ENCODE measurements around the gene LITAFD. TPM values are rescaled to one million over a fixed set of nuclear protein-coding genes. Genes with fewer than 3 reads are reported as not detected.

The LITAFD gene
- total and polyA plus RNA-seq, 9 of the 15 experiments (the other 6 are each of a cell fraction or from before 2014, with no cell fraction given), result not detected

DNA sequence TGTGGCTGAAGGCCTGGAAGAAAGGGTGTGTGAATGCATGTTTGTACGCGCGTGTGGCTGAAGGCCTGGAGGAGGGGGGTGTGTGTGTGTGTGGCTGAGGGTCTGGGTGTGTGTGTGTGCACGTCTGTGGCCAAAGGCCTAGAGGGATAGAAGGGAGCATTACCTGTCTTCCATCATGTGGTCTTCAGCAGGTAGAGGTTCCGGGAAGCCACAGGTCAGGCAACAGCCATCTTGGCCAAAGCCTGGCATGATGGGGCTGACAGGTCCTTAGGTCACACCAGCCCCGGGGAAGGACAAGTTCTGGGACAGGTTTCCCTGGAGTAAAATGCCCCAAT, 5.2 kb downstream of the LITAFD start:
- H3K9ac ChIP-seq (ENCODE audit: insufficient read depth in 1 of 2, low read depth in 2 of 2, low read length in 2 of 2), result no peak overlapping the region
- ChIA-PET CTCF (ENCODE audit: low intra/inter-chr PET ratio) (no interaction called here), POLR2A (interaction anchor here (0.7 kb wide), 1 partner anchor 47 kb away, joined by 3 read pairs; no protein-coding TSS in a partner anchor)
- no peaks in the 10 kb centered on the region for H3K79me2 ChIP-seq (ENCODE audit: control insufficient read depth, insufficient read depth, low read length)
- no peak overlapping the region for H3K27ac ChIP-seq (ENCODE audit: extremely low read depth, low read depth, low read length)
- intact Hi-C loops (cut with micrococcal nuclease) (no loop called here), in situ Hi-C loops (cut with MboI) (no loop called here)
- no peak for FAIRE-seq
- H2AFZ ChIP-seq (ENCODE audit: low read depth, low read length), result no peak overlapping the region
- H3K36me3 ChIP-seq (ENCODE audit: control insufficient read depth, insufficient read depth, low read length), result peaks cover 31% of the 10 kb centered on the region; the same call in 2 of the 3 replicates
- WGBS (ENCODE audit: insufficient coverage, low coverage, missing lambda C conversion rate), result 74% methylated on average over 6 of the region's 6 CpGs
- H3K27me3 ChIP-seq (ENCODE audit: control insufficient read depth in 2 of 2, insufficient read depth in 2 of 2, low read length in 2 of 2), result no peaks in the 10 kb centered on the region
- peaks cover 6 to 43% of the 10 kb centered on the region in 2 experiments; a peak in 4 of 5 replicates for H3K4me1 ChIP-seq (replicated peaks in 1 of 2; ENCODE audit: control insufficient read depth in 2 of 2, insufficient read depth in 2 of 2, low read length in 2 of 2)
- H4K20me1 ChIP-seq (replicated peaks; ENCODE audit: control insufficient read depth, insufficient read depth, low read length), result peaks cover 26% of the 10 kb centered on the region
- ATAC-seq, result no peak
- DNase-seq (ENCODE audit: extremely low read depth in 1 of 4, low spot score in 3 of 4), result no peak
- H3K4me3 ChIP-seq, result no peak overlapping the region
- H3K4me2 ChIP-seq (ENCODE audit: insufficient read depth, low read length), result no peak overlapping the region
- no TSS peak for BruUV-seq (replicated peaks)
- 0 out of 2 replicates have a peak, but pooled peaks have one; percentile 21 for TF ChIP-seq POLR2A (conservative IDR thresholded peaks at IDR 0.05)
- TF ChIP-seq ZEB2 (IDR thresholded peaks at IDR 0.05), result no peak
- TF ChIP-seq, protein P1, sequence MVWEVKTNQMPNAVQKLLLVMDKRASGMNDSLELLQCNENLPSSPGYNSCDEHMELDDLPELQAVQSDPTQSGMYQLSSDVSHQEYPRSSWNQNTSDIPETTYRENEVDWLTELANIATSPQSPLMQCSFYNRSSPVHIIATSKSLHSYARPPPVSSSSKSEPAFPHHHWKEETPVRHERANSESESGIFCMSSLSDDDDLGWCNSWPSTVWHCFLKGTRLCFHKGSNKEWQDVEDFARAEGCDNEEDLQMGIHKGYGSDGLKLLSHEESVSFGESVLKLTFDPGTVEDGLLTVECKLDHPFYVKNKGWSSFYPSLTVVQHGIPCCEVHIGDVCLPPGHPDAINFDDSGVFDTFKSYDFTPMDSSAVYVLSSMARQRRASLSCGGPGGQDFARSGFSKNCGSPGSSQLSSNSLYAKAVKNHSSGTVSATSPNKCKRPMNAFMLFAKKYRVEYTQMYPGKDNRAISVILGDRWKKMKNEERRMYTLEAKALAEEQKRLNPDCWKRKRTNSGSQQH (CRISPR knock-in tag; IDR thresholded peaks at IDR 0.05), result 0 out of 2 replicates have a peak, but pooled peaks have one; percentile 32
- TF ChIP-seq POU5F1 (IDR thresholded peaks at IDR 0.05; ENCODE audit: borderline replicate concordance, low read depth, low read length, partially characterized antibody), result no peak
- peaks cover 4% of the 10 kb centered on the region for H3K9me1 ChIP-seq (ENCODE audit: control insufficient read depth, insufficient read depth, low read length)
- no peaks in the 10 kb centered on the region for H3K9me3 ChIP-seq (replicated peaks; ENCODE audit: control insufficient read depth, insufficient read depth, low read depth, low read length)
